Keratinocyte (primary cell): ENCODE results near the gene STXBP2. TPM values are rescaled to one million over a fixed set of nuclear protein-coding genes. Genes with fewer than 3 reads are reported as not detected.

Experiments used
- DNase-seq: peaks from one replicate; pipeline ENCODE4 v3.0.0-alpha.2; 2011; ENCODE audit warnings: low read depth, missing footprints, low spot score
- FAIRE-seq: peaks from 2 replicates; lab custom pipeline; 2011; peaks lifted over from hg19 to GRCh38; lab: Jason Lieb, UNC
- H2AFZ ChIP-seq: 2 replicates; pipeline ENCODE4 v1.6.0; 2012; ENCODE audit warnings: low read length, control low read depth, inconsistent platforms; ENCODE audit not compliant: control insufficient read depth
- H3K27ac ChIP-seq: 2 replicates; pipeline ENCODE4 v1.5.1; 2011; ENCODE audit warnings: low read length; ENCODE audit not compliant: control insufficient read depth, insufficient read depth
- H3K27me3 ChIP-seq: 3 replicates; pipeline ENCODE4 v1.6.0; 2011; ENCODE audit warnings: low read length; ENCODE audit not compliant: control insufficient read depth, insufficient read depth; ENCODE audit errors: extremely low read depth
- H3K36me3 ChIP-seq, 2 experiments: 2 replicates in 1 of 2; 3 replicates in 1 of 2; pipeline ENCODE4 v1.5.1; 2011; ENCODE audit warnings: low read length in 2 of 2, mild to moderate bottlenecking in 1 of 2; ENCODE audit not compliant: control insufficient read depth in 2 of 2, insufficient read depth in 2 of 2; ENCODE audit errors: extremely low read depth in 1 of 2
- H3K4me1 ChIP-seq: 3 replicates; pipeline ENCODE4 v1.5.1; 2011; ENCODE audit warnings: low read length; ENCODE audit not compliant: control insufficient read depth, insufficient read depth; ENCODE audit errors: extremely low read depth
- H3K4me2 ChIP-seq: 3 replicates; pipeline ENCODE4 v1.6.0; 2011; ENCODE audit warnings: low read depth, low read length; ENCODE audit not compliant: control insufficient read depth, insufficient read depth; ENCODE audit errors: extremely low read depth
- H3K4me3 ChIP-seq, 3 experiments: fragments of 200-600 bp in 1 of 3; sonication (generic) in 1 of 3; 2 replicates in 2 of 3; 3 replicates in 1 of 3; pipeline ENCODE4 v1.5.1; 2011 to 2016; ENCODE audit warnings: low read length in 3 of 3, mild to moderate bottlenecking in 3 of 3, control low read depth in 2 of 3, inconsistent platforms in 1 of 3, low read depth in 1 of 3, mixed read lengths in 1 of 3, mixed run types in 1 of 3, moderate library complexity in 1 of 3; ENCODE audit not compliant: control insufficient read depth in 2 of 3, insufficient read depth in 2 of 3; ENCODE audit errors: extremely low read depth in 1 of 3
- H3K79me2 ChIP-seq: 2 replicates; pipeline ENCODE4 v1.6.0; 2012; ENCODE audit warnings: low read length; ENCODE audit not compliant: control insufficient read depth, insufficient read depth
- H3K9ac ChIP-seq: 3 replicates; pipeline ENCODE4 v1.6.0; 2011; ENCODE audit warnings: low read length; ENCODE audit not compliant: control insufficient read depth, insufficient read depth; ENCODE audit errors: extremely low read depth
- H3K9me1 ChIP-seq: 3 replicates; pipeline ENCODE4 v1.6.0; 2011; ENCODE audit warnings: low read length; ENCODE audit not compliant: control insufficient read depth, insufficient read depth; ENCODE audit errors: extremely low read depth
- H3K9me3 ChIP-seq: 2 replicates; pipeline ENCODE4 v1.5.1; 2012; ENCODE audit warnings: low read depth, low read length; ENCODE audit not compliant: control insufficient read depth
- H4K20me1 ChIP-seq: 3 replicates; pipeline ENCODE4 v1.6.0; 2011; ENCODE audit warnings: low read length; ENCODE audit not compliant: control insufficient read depth, insufficient read depth; ENCODE audit errors: extremely low read depth
- CTCF ChIP-seq, 3 experiments: IDR thresholded peaks in 1 of 3; conservative IDR thresholded peaks in 1 of 3; optimal IDR thresholded peaks in 1 of 3; 2 replicates in 2 of 3; 3 replicates in 1 of 3; pipeline versions ENCODE3 to v1.5.1; 2011; ENCODE audit warnings: low read length in 3 of 3, mild to moderate bottlenecking in 3 of 3, moderate library complexity in 2 of 3, control low read depth in 1 of 3, inconsistent platforms in 1 of 3; ENCODE audit not compliant: insufficient read depth in 2 of 3; ENCODE audit errors: extremely low read depth in 1 of 3
- EZH2 ChIP-seq: IDR thresholded peaks from one replicate; pipeline ENCODE4 v1.6.1; 2012; ENCODE audit warnings: inconsistent platforms, mild to moderate bottlenecking, low read length, moderate library complexity
- dilution Hi-C: fragments of 300-500 bp; cut with MboI; formaldehyde crosslinking; loops from one replicate; pipeline ENCODE4 v1.7.0; 2020; ENCODE audit warnings: low sequenced_read_pairs; ENCODE audit not compliant: extremely low pct_ligation_motif_present
- polyA plus RNA-seq, 5 experiments: library from polyadenylated mRNA; depleted of rRNA in 3 of 5; stranded (reverse) in 3 of 5; stranded (forward) in 1 of 5; unstranded in 1 of 5; fragments of >200 nt; gene quantifications; 1 replicate in 1 of 5; 2 replicates in 3 of 5; 3 replicates in 1 of 5; pipeline versions ENCODE4 v1.2.1 to v1.2.3, GENCODE V29; 2011 to 2012; ENCODE audit warnings: missing spikeins in 2 of 5, low read depth in 1 of 5, low replicate concordance in 1 of 5
- small RNA-seq, 3 experiments: library from RNA; depleted of rRNA; stranded (forward); fragments of <200 nt; gene quantifications; one replicate each; pipeline ENCODE3, GENCODE V24; 2012; ENCODE audit warnings: low read depth in 3 of 3, low replicate concordance in 1 of 3; ENCODE audit not compliant: insufficient read length in 3 of 3

The STXBP2 gene
- polyA plus RNA-seq, 1 donor (not counting 4 experiments of a cell fraction or from before 2014, with no cell fraction given) = 58.8 TPM

GRCh38 chr19:7692417-7693088 lies 55.6 kb downstream of the STXBP2 start:
- Histone ChIP-seq H3K79me2 (no peaks in the 10 kb centered on the region), H4K20me1 (no peaks in the 10 kb centered on the region), H3K9ac (no peak overlapping the region), H2AFZ (no peak overlapping the region), H3K9me3 (peaks cover 3% of the 10 kb centered on the region), H3K36me3 (no peaks in the 10 kb centered on the region), H3K27ac (no peak overlapping the region), H3K4me1 (no peaks in the 10 kb centered on the region), H3K4me2 (no peak overlapping the region), H3K9me1 (no peaks in the 10 kb centered on the region), H3K27me3 (peaks cover 3% of the 10 kb centered on the region), H3K4me3 (no peak overlapping the region)
- TF ChIP-seq EZH2 (no peak), CTCF (optimal IDR thresholded peaks at IDR 0.05 in 1 of 3, IDR thresholded peaks at IDR 0.05 in 1 of 3, conservative IDR thresholded peaks at IDR 0.05 in 1 of 3; ENCODE audit: extremely low read depth in 1 of 3, insufficient read depth in 2 of 3, low read length in 3 of 3) (no peak)
- dilution Hi-C loops = no loop called here
- FAIRE-seq (no peak), DNase-seq (no peak)

GRCh38 chr19:7694499-7694898 lies 57.6 kb downstream of the STXBP2 start:
- Histone ChIP-seq H4K20me1 (no peaks in the 10 kb centered on the region), H3K4me1 (no peaks in the 10 kb centered on the region), H2AFZ (no peak overlapping the region), H3K9me3 (peaks cover 3% of the 10 kb centered on the region), H3K27me3 (peaks cover 21% of the 10 kb centered on the region), H3K4me2 (no peak overlapping the region), H3K36me3 (no peaks in the 10 kb centered on the region), H3K9ac (no peak overlapping the region), H3K79me2 (no peaks in the 10 kb centered on the region), H3K4me3 (no peak overlapping the region), H3K27ac (no peak overlapping the region), H3K9me1 (no peaks in the 10 kb centered on the region)
- TF ChIP-seq CTCF (optimal IDR thresholded peaks at IDR 0.05 in 1 of 3, IDR thresholded peaks at IDR 0.05 in 1 of 3, conservative IDR thresholded peaks at IDR 0.05 in 1 of 3; ENCODE audit: extremely low read depth in 1 of 3, insufficient read depth in 2 of 3, low read length in 3 of 3) (no peak), EZH2 (no peak)
- dilution Hi-C loops = no loop called here
- FAIRE-seq (no peak), DNase-seq (no peak)

Small RNA genes within 50 kb of the gene (small RNA-seq; reads per million reads assigned to genes)
- gene MIR6792 = 0 reads per million in 3 experiments

Other genes starting within 250 kb of the STXBP2 start
- 1.1 to 2.7 TPM (median 1.3 TPM) in 3 replicates for gene PEX11G, start 148.1 kb upstream of the STXBP2 start, polyA plus RNA-seq
- 8.5 to 15.9 TPM (median 10.0 TPM) in 3 replicates for gene ZNF358, start 121.0 kb upstream of the STXBP2 start, polyA plus RNA-seq
- gene MCOLN1, start 114.5 kb upstream of the STXBP2 start, polyA plus RNA-seq = 14.0 to 36.0 TPM (median 15.5 TPM) in 3 replicates
- 22.4 to 40.0 TPM (median 33.1 TPM) in 3 replicates for gene PNPLA6, start 101.4 kb upstream of the STXBP2 start, polyA plus RNA-seq
- 2.4 to 6.1 TPM (median 5.0 TPM) in 3 replicates for gene CAMSAP3, start 41.2 kb upstream of the STXBP2 start, polyA plus RNA-seq
- 15.6 to 22.9 TPM (median 17.7 TPM) in 3 replicates for gene XAB2, start 7.6 kb upstream of the STXBP2 start, polyA plus RNA-seq
- 32.8 to 85.8 TPM (median 51.5 TPM) in 3 replicates for gene PET100, start 7.3 kb upstream of the STXBP2 start, polyA plus RNA-seq
- not detected in 3 replicates for gene PCP2, start 3.4 kb upstream of the STXBP2 start, polyA plus RNA-seq
- gene RETN, start 31.9 kb downstream of the STXBP2 start, polyA plus RNA-seq = not detected in 3 replicates
- gene MCEMP1, start 40.0 kb downstream of the STXBP2 start, polyA plus RNA-seq = 0.09 TPM in 1 of 3 replicates, not detected in the others
- gene TRAPPC5, start 43.7 kb downstream of the STXBP2 start, polyA plus RNA-seq = 27.7 to 141 TPM (median 54.8 TPM) in 3 replicates
- gene FCER2, start 65.0 kb downstream of the STXBP2 start, polyA plus RNA-seq = 0.14 TPM in 1 of 3 replicates, not detected in the others
- gene CLEC4G, start 95.0 kb downstream of the STXBP2 start, polyA plus RNA-seq = not detected in 3 replicates
- gene CD209, start 110.4 kb downstream of the STXBP2 start, polyA plus RNA-seq = not detected in 3 replicates
- gene CLEC4M, start 126.1 kb downstream of the STXBP2 start, polyA plus RNA-seq = 0.03 TPM in 1 of 3 replicates, not detected in the others
- gene EVI5L, start 193.1 kb downstream of the STXBP2 start, polyA plus RNA-seq = 7.5 to 14.8 TPM (median 8.5 TPM) in 3 replicates
- 0.05 TPM in 2 of 3 replicates, not detected in the other for gene PRR36, start 237.3 kb downstream of the STXBP2 start, polyA plus RNA-seq